ENCODE data around the gene NES. TPM values are rescaled to one million over a fixed set of nuclear protein-coding genes. Genes with fewer than 3 reads are reported as not detected.
A peak's percentile ranks its signal among the peaks of the same experiment; 100 is the strongest.

NES gene
- polyA plus RNA-seq, 1 of the 3 experiments (the other 2 are of a cell fraction), result 15.8 TPM

DNA sequence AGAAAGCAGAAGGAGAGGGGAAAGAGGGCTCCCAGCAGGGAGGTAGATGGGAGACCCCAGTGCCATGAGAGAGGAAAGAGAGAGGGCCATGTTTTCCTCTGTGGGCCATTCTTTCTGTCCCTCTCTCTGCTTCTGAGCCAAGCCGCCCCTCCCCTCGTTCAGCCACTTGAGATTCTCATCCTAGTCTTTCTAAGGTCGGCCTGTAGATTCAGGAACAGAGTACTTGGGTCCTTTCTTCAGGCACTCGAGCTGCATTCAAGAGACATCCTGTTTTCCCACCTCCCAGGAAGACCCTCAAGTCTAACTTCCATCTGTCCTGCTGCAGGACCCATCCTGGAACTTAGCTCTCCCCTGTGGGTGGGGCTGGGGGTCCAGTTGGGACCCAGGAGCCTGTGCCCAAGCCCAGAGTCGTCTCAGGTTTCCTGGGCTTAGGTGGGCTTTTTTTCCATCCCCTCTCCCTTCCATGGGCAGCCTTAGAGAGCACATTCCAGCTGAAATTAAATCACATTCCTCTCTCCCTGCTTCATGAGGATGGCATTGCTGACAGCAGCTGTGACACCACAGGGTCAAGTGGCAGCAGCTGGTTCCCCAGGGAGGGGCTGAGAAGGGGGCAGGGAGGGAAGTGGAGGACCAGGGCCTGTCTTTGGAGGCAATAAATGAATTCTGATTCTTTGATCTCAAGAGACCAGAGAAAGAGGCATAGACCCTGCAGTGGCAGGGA, 13.0 kb downstream of the NES start:
- POLR2A ChIA-PET, result interaction anchor here (2.3 kb wide), 1 partner anchor 12 kb away, joined by 14 read pairs; the partner anchor contains the start of gene NES
- Histone ChIP-seq H3K9me3 (no peaks in the 10 kb centered on the region), H3K27ac (ENCODE audit: low read depth in 2 of 2, low read length in 1 of 2) (peak overlapping the region in 1 of 2 experiments; percentile 87; a peak in 1 of 4 replicates)

DNA sequence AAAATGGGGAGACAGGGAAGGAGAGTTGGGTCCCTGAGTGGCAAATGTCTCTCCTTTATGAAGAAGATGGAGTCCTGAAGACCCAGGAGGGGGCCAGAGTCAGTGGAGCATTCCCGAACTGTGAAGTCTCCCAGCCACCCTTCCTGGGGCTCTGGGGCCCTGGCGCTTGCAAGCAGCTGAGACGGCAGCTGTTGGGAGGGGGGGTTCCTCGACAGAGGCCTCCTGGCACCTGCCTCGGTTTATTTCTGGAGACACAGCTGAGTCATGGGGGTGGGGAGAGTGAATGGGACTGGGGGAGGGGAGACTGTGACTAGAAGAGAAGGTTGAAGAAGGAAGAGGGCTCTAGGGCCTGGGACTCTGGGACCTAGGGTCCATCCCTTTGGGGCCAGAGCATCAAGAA, 14.0 kb downstream of the NES start:
- DNase-seq, result no peak
- H3K27ac ChIP-seq (ENCODE audit: low read depth in 2 of 2, low read length in 1 of 2), result peak overlapping the region in 1 of 2 experiments; percentile 87; a peak in 1 of 4 replicates
- H3K4me2 ChIP-seq, result no peak overlapping the region
- WGBS (ENCODE audit: low lambda C conversion rate), result 44% methylated on average over 5 of the region's 5 CpGs
- no peaks in the 10 kb centered on the region for H3K79me2 ChIP-seq (ENCODE audit: insufficient read depth)
- ChIA-PET CTCF (interaction anchor here (0.6 to 13.1 kb wide), 5 partner anchors 19 to 64 kb away, joined by 3 to 682 read pairs (median 252); partner anchors contain the start of genes BCAN, HAPLN2, ISG20L2 and METTL25B), POLR2A (no interaction called here)
- H3K36me3 ChIP-seq (replicated peaks in 1 of 2; ENCODE audit: control insufficient read depth in 1 of 2, insufficient read depth in 2 of 2, low read length in 1 of 2), result no peaks in the 10 kb centered on the region
- peaks cover 41 to 48% of the 10 kb centered on the region in 2 experiments; a peak in 3 of 4 replicates for H3K4me1 ChIP-seq (ENCODE audit: control insufficient read depth in 1 of 2, insufficient read depth in 2 of 2, low read depth in 1 of 2, low read length in 1 of 2)
- H2AFZ ChIP-seq (ENCODE audit: low read depth), result no peak overlapping the region; the same call in 1 of the 2 replicates
- H4K20me1 ChIP-seq (ENCODE audit: insufficient read depth), result no peaks in the 10 kb centered on the region
- H3F3A ChIP-seq (replicated peaks; ENCODE audit: insufficient read depth), result peaks cover 21% of the 10 kb centered on the region
- no peaks in the 10 kb centered on the region for H3K9me2 ChIP-seq
- no peak for TF ChIP-seq GATA2 (CRISPR knock-in tag; IDR thresholded peaks at IDR 0.05)
- TF ChIP-seq RCOR1 (IDR thresholded peaks at IDR 0.05; ENCODE audit: low read length), result no peak
- no peak for TF ChIP-seq TAF1 (IDR thresholded peaks at IDR 0.05; ENCODE audit: borderline replicate concordance, low read depth, low read length)
- peak; percentile 57; the same call in 1 of the 2 replicates for TF ChIP-seq MEF2A (IDR thresholded peaks at IDR 0.05; ENCODE audit: borderline replicate concordance, low read depth)
- no peak for TF ChIP-seq NRF1 (IDR thresholded peaks at IDR 0.05; ENCODE audit: low read depth, low read length)
- TF ChIP-seq, protein P1, sequence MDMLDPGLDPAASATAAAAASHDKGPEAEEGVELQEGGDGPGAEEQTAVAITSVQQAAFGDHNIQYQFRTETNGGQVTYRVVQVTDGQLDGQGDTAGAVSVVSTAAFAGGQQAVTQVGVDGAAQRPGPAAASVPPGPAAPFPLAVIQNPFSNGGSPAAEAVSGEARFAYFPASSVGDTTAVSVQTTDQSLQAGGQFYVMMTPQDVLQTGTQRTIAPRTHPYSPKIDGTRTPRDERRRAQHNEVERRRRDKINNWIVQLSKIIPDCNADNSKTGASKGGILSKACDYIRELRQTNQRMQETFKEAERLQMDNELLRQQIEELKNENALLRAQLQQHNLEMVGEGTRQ (IDR thresholded peaks at IDR 0.05; ENCODE audit: borderline replicate concordance, low read depth, low read length), result no peak
- TF ChIP-seq TCF12 (IDR thresholded peaks at IDR 0.05), result peak; percentile 48; the same call in 1 of the 2 replicates
- peak; percentile 22; the same call in 1 of the 2 replicates for TF ChIP-seq FOSL2 (IDR thresholded peaks at IDR 0.05; ENCODE audit: borderline replicate concordance, low read depth)
- H3K27me3 ChIP-seq (ENCODE audit: insufficient read depth), result no peaks in the 10 kb centered on the region
- H3K9me3 ChIP-seq, result no peaks in the 10 kb centered on the region
- no peak overlapping the region for H3K4me3 ChIP-seq (ENCODE audit: low read depth in 2 of 2, low read length in 1 of 2)
- H3K9ac ChIP-seq, result no peak overlapping the region

More for the DNA sequence above, 13.0 kb downstream of the NES start:
- H3K36me3 ChIP-seq (replicated peaks in 1 of 2; ENCODE audit: control insufficient read depth in 1 of 2, insufficient read depth in 2 of 2, low read length in 1 of 2), result no peaks in the 10 kb centered on the region
- H2AFZ ChIP-seq (ENCODE audit: low read depth), result no peak overlapping the region
- peaks cover 46 to 51% of the 10 kb centered on the region in 2 experiments; a peak in 3 of 4 replicates for H3K4me1 ChIP-seq (ENCODE audit: control insufficient read depth in 1 of 2, insufficient read depth in 2 of 2, low read depth in 1 of 2, low read length in 1 of 2)
- no peaks in the 10 kb centered on the region for H3K79me2 ChIP-seq (ENCODE audit: insufficient read depth)
- H3F3A ChIP-seq (replicated peaks; ENCODE audit: insufficient read depth), result peaks cover 21% of the 10 kb centered on the region
- H3K9ac ChIP-seq, result no peak overlapping the region
- H3K4me3 ChIP-seq (ENCODE audit: low read depth in 2 of 2, low read length in 1 of 2), result no peak overlapping the region
- no peaks in the 10 kb centered on the region for H4K20me1 ChIP-seq (ENCODE audit: insufficient read depth)
- no peaks in the 10 kb centered on the region for H3K27me3 ChIP-seq (ENCODE audit: insufficient read depth)
- no peak for TF ChIP-seq ELF1 (IDR thresholded peaks at IDR 0.05)
- TF ChIP-seq TAF1 (IDR thresholded peaks at IDR 0.05; ENCODE audit: borderline replicate concordance, low read depth, low read length), result no peak
- TF ChIP-seq TCF12 (IDR thresholded peaks at IDR 0.05), result peak; percentile 46
- no peak for TF ChIP-seq EZH2phosphoT487 (IDR thresholded peaks at IDR 0.05; ENCODE audit: borderline replicate concordance, low read depth)
- DNase-seq, result no peak
- peak overlapping the region; percentile 53; the same call in 1 of the 2 replicates for H3K4me2 ChIP-seq
- CTCF ChIA-PET, result interaction anchor here (1.0 to 13.1 kb wide), 4 partner anchors 18 to 226 kb away, joined by 4 to 682 read pairs (median 336); partner anchors contain the start of genes HAPLN2, ISG20L2, METTL25B and NES
- H3K9me2 ChIP-seq, result no peaks in the 10 kb centered on the region
- 79% methylated on average over 5 of the region's 5 CpGs for WGBS (ENCODE audit: low lambda C conversion rate)

Data from SK-N-SH (cell line).